ENCODE data around the gene FBXW11.
"Not testable (repeated sequence)": the region's sequence is repeated elsewhere in the genome, so short reads cannot be mapped to it uniquely, and the experiment has no call there.

Gene FBXW11

DNA sequence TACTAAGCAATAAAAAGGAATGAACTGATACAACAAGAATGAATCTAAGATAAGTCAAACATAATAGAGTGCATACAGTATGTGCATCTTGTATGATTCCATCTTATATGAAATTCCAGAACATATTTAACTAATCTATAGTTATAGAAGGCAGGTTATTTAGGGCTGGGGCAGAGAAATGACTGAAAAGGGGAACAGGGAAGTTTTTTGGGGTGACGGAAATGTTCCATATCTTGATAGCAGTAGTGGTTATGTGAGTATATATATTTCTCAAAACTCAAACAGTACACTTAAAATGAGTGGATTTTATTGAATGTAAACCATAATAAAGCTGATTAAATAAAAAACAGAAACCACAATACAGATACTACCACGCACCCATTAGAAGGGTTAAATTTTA, 24.6 kb downstream of the FBXW11 start:
- no peak for DNase-seq (ENCODE audit: low read depth)

DNA sequence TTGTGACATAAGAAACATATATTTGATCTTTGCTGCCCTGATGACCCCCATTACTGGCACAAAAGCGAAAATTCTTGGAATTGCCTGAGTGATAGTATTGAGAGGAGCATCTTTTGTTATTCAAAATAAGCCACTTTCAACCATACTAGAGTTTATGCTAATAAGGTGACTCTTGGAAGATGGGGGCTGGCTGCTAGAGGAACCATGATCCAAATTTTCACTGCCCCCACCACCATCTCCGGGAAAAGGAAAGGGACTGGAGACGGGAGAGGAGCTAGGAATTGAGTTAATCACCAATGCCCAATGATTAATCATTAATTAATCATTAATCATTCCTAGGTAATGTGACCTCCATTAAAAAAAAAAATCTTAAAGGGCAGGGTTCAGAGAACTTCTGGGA, 25.6 kb downstream of the FBXW11 start:
- no peak for DNase-seq (ENCODE audit: low read depth)

DNA sequence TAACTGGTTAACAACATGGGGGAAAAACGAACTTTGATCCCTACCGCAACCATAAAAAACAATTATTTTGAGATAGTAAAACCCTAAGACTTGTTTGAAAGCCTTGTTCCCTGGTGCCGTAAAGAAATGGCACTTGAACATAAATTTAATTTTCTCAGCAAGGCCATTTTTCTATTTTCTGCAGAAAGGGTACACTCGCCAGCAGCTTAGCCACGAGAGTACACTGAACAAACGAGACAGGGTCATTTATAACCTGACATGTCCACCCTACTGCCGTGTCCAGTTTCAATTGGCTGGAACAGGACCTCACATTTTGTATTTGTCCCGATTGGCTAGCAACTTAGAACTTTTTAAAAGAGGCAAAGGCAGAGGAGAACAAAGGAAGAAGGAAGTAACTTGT, 26.8 kb downstream of the FBXW11 start:
- no peak for DNase-seq (ENCODE audit: low read depth)

DNA sequence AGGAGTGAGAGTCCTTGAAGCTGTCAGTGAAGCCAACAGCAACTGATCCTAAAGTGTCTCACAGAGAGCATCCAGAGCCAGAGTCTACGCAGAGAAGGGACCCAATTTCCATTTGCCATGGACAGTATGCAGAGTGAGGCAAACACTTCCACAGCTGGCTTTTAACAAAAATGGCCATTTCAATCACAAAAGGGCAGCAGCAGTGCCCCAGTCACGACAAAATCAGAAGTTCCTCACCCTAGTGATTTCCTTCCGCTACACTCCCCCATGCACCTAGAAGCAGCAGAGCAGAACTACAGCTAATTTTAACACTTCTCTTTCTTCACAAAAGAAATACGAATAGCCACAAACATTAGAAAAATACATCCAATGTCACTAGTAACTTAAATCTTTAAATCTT, 27.9 kb downstream of the FBXW11 start:
- DNase-seq (ENCODE audit: low read depth), result no peak

DNA sequence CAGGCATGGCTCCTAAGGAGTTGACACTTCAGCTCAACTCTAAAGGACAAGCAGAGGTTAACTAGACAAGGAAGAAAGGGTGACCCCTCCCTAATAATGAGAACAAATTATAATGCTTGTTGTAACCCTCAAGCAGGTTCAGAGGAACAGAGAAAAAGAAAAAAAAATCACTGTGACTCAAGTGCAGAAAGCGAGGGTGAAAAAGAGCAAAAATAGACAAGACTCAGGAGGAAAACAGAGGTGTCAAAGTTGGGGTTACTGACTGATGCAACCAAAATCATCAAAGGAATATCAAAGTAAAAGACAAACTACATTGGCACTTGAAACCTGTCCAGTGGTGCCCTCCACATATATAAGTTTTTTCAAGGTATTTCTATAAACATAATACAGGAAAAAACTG, 28.4 kb downstream of the FBXW11 start:
- no peak for DNase-seq (ENCODE audit: low read depth)

DNA sequence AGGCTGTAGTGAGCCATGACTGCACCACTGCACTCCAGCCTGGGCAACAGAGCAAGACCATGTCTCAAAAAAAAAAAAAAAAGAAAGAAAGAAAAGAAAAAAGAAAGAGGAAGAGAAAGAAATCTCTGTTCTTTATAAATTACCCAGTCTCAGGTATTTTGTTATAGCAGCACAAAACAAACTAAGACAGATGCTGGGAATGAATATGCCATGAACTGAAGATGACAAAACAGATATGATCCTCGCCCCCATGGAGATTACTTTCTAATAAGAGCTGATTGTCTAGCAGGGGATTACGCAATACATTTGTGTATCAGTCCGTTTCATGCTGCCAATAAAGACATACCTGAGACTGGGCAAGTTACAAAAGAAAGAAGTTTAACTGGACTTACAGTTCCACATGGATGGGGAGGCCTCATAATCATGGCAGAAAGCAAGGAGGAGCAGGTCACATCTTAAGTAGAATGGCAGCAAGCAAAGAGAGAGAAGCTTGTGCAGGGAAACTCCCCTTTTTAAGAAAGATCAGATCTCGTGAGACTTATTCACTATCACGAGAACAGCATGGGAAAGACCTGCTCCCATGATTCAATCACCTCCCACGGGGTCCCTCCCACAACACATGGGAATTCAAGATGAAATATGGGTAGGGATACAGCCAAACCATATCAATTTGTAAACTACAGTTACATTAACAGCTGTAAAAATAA, 29.0 kb downstream of the FBXW11 start:
- DNase-seq (ENCODE audit: low read depth), result not testable (repeated sequence)

DNA sequence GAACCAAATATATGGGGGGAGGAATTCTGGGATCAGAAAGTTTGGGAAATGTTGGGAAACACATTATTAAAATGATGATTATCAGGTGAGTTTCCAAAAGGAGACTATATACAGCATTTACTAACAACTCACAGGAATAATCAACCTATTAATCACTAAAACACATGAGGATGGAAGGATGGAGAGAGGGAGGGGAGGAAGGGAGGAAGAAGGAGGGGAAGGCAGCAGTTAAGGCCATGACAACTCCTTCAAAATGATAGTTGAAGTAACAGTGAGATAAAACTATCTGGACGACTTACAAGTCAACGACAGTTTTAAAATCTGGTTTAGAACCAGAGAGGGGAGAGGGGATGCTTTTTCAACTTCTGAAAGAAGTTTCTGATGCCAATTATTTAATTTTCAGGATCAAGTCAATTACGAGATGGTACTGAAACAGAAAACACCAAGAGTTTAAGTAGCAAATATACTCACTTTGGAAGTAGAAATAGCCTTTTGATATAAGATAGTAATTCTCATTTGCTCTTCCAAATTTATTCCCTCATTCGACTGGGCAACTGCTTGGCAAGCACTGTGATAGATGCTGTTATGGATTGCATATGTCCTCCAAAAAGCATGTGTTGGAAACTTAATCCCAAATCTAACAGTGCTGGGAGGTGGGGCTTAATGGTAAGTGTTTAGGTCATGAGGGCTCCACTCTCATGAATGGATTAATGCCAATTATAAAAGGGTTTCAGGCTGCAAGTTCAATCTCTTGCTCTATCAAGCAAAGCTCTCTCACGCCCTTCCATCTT, 30.4 kb downstream of the FBXW11 start:
- no peak for DNase-seq (ENCODE audit: low read depth)

DNA sequence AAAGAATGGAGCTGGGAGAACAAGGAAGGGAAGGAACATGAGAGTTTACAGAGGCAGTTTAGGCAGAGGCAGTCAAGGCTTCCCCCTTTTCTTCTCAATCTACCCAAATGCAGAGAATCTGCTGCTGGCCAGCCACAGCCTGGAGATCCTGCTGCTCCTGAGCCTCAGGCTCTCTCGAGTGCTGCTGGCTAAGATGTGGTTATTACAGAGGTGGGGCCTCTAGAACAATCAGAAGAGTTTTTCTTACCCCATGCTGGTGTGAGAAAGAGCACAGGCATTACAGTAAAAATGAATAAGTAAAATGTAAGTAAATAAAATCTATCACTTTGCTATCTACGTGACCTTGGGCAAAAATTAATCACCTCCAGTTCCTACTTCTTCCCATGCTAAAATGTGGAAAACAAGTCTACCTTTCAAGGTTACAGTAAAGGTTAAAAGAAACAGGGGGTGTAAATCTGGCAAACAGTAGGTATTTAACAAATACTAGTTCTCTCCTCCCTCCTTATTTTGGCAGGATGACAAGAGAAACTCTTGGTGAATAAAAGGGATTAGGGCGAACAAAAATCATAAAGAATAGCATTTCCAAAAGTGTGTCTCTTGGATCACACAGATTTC, 31.1 kb downstream of the FBXW11 start:
- DNase-seq (ENCODE audit: low read depth), result no peak

DNA sequence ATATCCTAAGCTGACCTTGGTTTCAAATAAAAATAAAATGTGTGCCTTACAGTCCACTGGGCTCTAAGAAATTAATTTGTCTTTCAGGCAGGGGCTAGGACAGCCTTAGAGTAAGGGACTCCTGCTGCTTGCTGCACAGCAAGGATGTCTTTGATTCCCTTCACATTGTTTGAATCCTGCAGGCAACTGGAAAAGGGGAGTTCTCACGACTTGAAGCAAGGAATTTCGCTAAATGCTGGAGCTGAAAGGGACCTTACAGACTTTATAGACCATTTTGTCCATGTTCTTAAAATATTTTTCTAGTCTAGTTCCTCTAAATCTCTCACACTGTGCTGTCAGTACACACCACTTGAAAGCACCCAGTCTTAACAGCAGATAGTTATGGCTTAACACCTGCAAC, 35.6 kb downstream of the FBXW11 start:
- DNase-seq (ENCODE audit: low read depth), result no peak

DNA sequence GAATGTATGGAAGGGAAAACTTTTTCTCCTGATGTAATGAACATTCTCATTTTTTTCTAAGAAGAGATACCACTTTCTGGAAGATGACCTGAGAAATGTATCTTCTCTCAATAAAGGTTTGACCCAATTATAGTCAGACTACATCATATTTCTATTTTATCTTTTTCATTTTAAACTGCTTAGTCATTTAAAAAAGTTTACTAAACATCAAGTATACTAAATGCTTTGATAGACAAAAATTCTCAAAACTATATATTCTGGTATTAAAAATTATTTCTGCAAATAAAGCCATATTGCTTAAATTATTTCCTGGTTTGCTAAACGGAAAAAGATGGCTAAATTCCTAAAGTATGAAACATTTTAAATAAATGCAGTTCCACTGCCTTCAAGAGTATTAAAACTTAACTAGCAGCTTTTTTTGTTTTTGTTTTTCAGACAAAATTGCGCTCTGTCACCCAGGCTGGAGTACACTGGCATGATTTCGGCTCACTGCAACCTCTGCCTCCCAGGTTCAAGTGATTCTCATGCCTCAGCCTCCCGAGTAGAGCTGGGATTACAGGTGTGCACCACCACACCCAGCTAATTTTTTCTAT, 37.1 kb downstream of the FBXW11 start:
- DNase-seq (ENCODE audit: low read depth), result no peak

DNA sequence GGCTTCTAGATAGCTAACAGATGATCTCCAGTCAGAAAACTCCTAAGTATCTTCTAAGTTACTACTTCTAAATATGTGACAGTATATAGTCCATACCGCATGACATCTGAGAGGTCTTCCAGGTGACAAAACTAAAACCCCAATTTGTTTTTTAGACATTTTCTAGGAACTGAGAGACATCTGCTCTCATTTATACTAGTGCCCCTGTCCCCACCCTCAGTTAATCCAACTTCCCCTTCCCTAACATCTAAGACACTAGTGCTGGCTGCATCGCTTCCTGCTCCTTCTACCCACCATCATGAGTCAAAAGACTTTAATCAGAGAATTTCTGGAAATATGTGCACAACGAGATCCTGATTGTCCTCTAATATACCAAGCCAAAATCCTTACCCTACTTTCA, 37.9 kb downstream of the FBXW11 start:
- DNase-seq (ENCODE audit: low read depth), result no peak

DNA sequence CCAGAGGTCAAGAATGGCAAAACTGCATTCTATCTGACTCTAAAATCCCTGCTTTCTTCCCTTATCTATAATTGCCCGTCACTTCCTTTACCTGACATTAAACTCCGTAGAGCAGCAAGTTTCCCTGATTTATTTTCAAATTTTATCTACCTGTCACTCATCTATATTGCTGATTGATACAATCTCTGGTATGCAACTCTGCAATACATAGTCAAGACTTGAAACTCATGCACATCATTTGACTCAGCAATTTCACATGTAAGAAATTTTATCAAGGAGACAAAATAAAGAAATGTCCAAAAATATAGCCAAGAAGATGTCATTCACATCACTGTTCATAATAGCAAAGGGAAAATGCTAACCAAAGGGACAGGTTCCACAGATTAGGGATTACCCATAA, 39.5 kb downstream of the FBXW11 start:
- DNase-seq (ENCODE audit: low read depth), result no peak

DNA sequence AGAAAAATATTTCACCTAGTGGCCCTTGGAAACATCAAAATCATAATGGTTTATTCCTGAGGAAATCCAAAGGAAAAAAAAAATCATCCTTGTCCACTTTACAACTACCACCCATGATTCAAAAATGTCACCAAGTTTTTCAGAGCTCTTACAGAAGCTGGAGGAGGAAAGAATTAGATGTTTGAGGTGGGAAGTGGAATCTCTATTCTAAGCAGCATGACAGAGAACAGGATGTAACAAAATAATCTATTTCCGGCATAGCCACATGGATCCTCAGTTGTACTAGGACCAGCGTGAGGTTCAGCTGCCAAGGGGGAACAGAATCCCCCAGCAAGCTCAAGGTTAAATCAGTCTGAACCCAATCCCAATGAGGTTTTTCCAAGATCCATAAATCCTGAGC, 40.2 kb downstream of the FBXW11 start:
- no peak for DNase-seq (ENCODE audit: low read depth)

DNA sequence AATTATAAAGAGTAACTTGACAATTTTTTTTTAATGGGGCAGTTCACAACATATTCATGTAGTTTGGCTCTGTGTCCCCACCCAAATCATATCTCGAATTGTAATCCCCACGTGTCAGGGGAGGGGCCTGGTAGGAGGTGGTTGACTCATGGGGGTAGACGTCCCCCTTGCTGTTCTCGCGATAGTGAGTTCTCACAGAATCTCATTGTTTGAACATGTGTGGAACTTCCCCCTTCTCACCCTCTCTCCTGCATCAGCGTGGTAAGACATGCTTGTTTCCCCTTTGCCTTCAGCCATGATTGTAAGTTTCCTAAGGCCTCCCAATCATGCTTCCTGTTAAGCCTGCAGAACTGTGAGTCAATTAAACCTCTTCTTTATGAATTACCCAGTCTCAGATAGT, 40.7 kb downstream of the FBXW11 start:
- peak; percentile 29 for DNase-seq (ENCODE audit: low read depth)

DNA sequence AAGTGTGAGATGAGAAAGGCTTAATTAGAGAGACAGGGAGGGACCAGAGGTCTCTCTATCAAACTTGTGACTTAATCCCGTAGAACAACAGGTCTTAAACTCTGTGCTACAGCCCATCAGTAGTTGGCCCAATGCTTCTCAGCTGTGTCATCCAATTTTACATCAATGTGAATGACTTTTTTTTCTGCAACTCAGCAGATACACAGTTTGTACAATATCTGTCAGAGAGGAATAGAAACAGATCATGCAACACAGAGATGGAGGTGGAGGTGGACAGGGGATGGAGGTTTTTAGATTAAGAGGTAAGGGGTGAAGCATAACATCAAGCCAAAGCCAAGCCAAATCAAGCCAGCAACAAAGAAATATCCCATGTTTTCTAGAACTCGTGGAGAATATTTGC, 43.0 kb downstream of the FBXW11 start:
- no peak for DNase-seq (ENCODE audit: low read depth)

DNA sequence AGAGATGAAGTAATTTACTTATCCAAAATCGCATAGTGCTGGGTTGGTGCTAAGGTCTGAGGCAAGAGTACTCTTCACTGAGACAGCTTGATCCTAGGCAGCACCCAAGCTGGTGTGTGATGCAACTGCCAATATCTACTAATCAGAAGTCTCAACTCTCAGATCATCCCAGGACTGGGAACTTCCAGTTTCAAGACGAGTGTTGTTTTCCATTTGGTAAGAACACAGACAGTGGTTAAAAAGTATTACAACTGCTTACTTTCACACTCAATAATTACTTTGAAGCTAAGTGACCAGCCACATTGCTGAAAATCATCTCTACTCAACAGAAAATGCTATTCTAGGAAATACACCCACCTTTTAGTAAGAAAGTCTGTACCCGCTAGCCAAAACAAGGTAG, 45.3 kb downstream of the FBXW11 start:
- DNase-seq (ENCODE audit: low read depth), result no peak

DNA sequence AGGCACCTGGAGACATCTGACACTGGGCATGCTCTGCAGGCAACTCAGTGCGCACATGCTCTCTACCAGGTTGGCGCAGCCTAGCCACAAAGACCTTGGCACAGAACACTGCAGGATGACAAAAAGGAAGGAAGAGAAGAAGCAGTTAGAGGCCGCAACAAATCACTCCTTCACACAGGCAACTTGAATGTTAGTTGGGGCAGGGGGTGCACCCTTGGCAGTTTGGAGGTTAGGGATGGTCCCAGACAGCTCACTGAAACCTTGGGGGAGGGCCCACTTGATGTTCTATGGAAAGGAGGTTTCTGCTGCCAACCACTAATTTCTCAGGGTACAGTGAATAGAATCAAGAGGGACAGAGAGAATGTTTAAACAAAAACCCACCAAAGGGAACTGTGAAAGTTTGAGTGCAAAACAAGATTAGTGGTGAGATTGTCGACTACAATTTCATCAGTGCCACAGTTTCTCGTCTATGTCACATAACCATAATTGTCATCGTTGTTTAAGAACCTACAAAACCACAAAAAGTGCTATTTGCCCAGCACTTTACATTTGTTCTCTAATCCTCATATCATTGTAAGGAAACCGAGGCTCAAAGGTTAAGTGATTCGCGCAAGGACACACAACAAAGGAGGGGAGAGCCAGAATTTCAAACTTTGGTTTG, 48.7 kb downstream of the FBXW11 start:
- DNase-seq (ENCODE audit: low read depth), result no peak

DNA sequence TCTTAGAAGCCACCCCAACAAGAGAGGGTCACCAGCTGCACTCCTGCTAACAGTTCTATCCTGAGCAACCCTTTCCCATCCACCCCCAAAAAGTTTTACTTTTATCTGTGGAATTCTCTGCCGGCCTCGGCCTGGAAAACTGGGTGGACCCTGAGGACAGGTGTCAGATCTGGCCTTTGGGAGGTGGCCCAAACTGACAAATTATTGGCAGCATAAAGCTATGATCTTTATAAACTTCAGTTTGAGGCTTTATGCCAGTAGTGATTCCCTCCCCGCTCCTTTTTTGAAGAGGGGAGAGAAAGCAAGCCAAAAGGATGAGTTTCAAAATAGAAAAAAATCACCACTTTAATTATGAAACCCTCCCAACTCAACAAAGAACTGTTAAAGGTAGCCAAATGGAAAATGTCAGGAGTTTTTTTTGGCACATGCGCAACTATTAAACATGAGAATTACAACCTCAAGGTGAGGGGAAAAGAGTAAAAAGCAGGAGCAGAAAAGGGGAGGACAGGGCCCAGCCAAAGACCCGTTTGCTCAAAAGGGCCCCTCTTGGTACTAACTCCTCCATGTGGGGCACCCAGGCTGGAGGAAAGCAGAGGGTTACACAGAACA, 49.4 kb downstream of the FBXW11 start:
- DNase-seq (ENCODE audit: low read depth), result no peak

DNA sequence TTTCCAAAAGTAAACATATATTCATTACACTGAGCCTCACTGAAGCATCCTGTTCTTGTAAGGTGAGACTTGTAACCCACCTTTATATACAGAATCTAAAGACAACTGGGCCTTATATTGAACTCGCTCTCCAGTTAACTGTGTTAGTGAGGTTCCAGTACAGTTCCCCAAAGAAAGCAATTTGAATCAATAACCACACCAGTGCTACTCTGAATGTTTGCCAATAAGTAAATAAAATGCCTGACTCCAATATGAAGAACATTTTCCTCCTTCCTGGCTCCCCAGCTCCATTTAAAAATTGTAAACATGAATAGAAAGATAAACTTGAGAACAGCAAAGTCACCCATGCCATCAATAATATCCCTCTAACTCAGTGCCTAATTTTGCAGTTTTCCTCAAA, 50.1 kb downstream of the FBXW11 start:
- no peak for DNase-seq (ENCODE audit: low read depth)

DNA sequence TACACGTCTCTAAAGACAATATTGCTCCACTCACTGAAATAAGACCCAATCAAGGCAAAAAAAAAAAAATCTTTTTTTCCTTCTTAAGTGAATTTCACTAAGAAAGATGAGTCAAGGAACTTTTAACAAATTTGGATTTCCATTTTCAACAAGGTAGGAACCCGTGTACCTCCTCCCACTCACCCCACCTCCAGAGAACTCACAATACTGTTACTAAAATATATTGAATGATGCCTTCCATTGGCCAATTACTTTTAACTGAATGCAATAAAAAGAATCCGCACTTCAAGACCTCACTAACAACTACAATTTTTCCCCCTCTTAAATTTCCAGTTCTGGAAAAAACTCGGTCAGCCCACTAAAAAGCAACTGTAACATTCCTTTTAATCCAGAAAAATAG, 50.7 kb downstream of the FBXW11 start:
- DNase-seq (ENCODE audit: low read depth), result no peak

DNA sequence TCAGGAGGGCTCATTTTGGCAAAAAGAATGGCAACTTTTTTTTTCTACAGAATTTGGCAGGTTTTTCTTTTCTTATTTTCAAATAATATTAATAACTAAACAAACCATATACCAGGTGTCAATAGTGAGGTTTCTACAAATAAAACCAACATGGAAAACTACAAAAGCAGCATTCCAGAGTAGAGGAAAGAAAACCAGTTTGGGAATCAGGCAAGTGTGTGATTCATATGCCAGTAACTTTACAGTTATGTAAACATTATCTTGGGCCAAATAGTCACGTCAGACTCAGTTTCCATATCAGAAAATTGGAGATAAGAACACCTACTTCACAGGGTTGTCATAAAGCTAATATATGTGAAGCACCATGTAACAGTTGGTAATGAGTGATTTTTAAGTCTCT, 51.7 kb downstream of the FBXW11 start:
- DNase-seq (ENCODE audit: low read depth), result no peak

Measured in stimulated activated CD4-positive, alpha-beta T cell treated with anti-CD3 and anti-CD28 coated beads, Interleukin-2, amount 100 ng/mL, for 4 hours (primary cell).